Measurements from ENCODE around the gene C1QTNF5. TPM values are rescaled to one million over a fixed set of nuclear protein-coding genes. Genes with fewer than 3 reads are reported as not detected.

The C1QTNF5 gene
- total RNA-seq, 1 experiment from 2014 or later, result 0.33 TPM

DNA sequence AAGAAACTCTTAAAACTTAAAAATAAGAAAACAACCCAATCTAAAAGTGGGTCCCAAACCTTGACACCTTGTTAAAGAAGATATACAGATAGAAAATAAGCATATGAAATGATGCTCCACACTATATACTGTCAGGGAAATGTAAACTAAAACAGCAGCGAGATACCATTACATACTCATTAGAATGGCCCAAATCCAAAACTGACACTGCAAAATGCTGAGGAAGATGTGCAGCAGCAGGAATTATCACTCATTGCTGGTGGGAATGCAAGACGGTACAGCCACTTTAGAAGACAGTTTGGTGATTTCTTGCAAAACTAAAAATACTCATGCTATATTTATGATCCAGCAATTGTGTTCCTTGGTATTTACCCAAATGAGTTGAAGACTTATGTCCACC is 11.4 kb downstream of the C1QTNF5 start:
- no peak overlapping the region for H4K5ac ChIP-seq (ENCODE audit: insufficient read length, low read depth, low read length)
- no peaks in the 10 kb centered on the region for H3K79me1 ChIP-seq (ENCODE audit: insufficient read depth, low read depth, low read length, poor library complexity, severe bottlenecking)
- H3K79me2 ChIP-seq (ENCODE audit: insufficient read depth, low read length), result no peaks in the 10 kb centered on the region
- WGBS (ENCODE audit: extremely low coverage, insufficient read length, low lambda C conversion rate), result no CpG with 5 or more reads among the region's 2 CpGs
- no peak overlapping the region for H3K4me2 ChIP-seq (ENCODE audit: insufficient read depth, insufficient read length, low read length)
- no peak overlapping the region for H2AK5ac ChIP-seq (ENCODE audit: insufficient read length, low read length)
- no peak overlapping the region for H3K4ac ChIP-seq (ENCODE audit: low read depth, low read length)
- H4K8ac ChIP-seq (replicated peaks; ENCODE audit: insufficient read length, low read depth, low read length), result no peak overlapping the region
- H3K14ac ChIP-seq (ENCODE audit: insufficient read depth, low read length), result no peak overlapping the region
- no peaks in the 10 kb centered on the region for H4K20me1 ChIP-seq (ENCODE audit: control insufficient read depth, insufficient read depth, insufficient read length)
- H2BK15ac ChIP-seq (ENCODE audit: low read depth, low read length), result no peak overlapping the region
- no peak overlapping the region for H3K18ac ChIP-seq (ENCODE audit: insufficient read length, low read depth, low read length)
- no peak overlapping the region for H4K91ac ChIP-seq (ENCODE audit: insufficient read length, low read depth, low read length)
- Mint-ChIP-seq H3K27ac (no peak overlapping the region), H3K4me3 (no peak overlapping the region), H3K27me3 (ENCODE audit: low read depth) (no peaks in the 10 kb centered on the region; the same call in 1 of the 2 replicates), H3K4me1 (peaks cover 11 to 24% of the 10 kb centered on the region in 2 experiments), H3K9me3 (no peaks in the 10 kb centered on the region), H3K36me3 (ENCODE audit: insufficient read depth in 1 of 3, low read depth in 3 of 3) (no peaks in the 10 kb centered on the region)
- no peak overlapping the region for H3K23ac ChIP-seq (ENCODE audit: insufficient read length, low read depth, low read length)
- no peaks in the 10 kb centered on the region for H3K27me3 ChIP-seq (ENCODE audit: insufficient read depth, low read length)
- H2BK20ac ChIP-seq (ENCODE audit: low read depth, low read length, poor library complexity, severe bottlenecking), result no peak overlapping the region
- no peak for DNase-seq
- H3K56ac ChIP-seq (ENCODE audit: insufficient read length, low read depth, low read length), result no peak overlapping the region
- no peaks in the 10 kb centered on the region for H3K9me3 ChIP-seq (ENCODE audit: control insufficient read depth, low read depth, low read length)
- no peaks in the 10 kb centered on the region for H3K4me1 ChIP-seq (ENCODE audit: insufficient read depth, low read length)
- no peak overlapping the region for H3T11ph ChIP-seq (ENCODE audit: low read length)
- no peaks in the 10 kb centered on the region for H3K23me2 ChIP-seq (ENCODE audit: insufficient read length, low read depth, low read length, poor library complexity, severe bottlenecking)
- no peak overlapping the region for H3K27ac ChIP-seq (ENCODE audit: insufficient read length, low read depth, low read length)
- no peak overlapping the region for H2BK5ac ChIP-seq (ENCODE audit: insufficient read length, low read length)
- TF ChIP-seq, protein P1, sequence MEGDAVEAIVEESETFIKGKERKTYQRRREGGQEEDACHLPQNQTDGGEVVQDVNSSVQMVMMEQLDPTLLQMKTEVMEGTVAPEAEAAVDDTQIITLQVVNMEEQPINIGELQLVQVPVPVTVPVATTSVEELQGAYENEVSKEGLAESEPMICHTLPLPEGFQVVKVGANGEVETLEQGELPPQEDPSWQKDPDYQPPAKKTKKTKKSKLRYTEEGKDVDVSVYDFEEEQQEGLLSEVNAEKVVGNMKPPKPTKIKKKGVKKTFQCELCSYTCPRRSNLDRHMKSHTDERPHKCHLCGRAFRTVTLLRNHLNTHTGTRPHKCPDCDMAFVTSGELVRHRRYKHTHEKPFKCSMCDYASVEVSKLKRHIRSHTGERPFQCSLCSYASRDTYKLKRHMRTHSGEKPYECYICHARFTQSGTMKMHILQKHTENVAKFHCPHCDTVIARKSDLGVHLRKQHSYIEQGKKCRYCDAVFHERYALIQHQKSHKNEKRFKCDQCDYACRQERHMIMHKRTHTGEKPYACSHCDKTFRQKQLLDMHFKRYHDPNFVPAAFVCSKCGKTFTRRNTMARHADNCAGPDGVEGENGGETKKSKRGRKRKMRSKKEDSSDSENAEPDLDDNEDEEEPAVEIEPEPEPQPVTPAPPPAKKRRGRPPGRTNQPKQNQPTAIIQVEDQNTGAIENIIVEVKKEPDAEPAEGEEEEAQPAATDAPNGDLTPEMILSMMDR (conservative IDR thresholded peaks at IDR 0.05), result no peak
- H2AFZ ChIP-seq (ENCODE audit: low read length), result no peak overlapping the region
- H2BK120ac ChIP-seq (ENCODE audit: low read depth, low read length, poor library complexity, severe bottlenecking), result no peak overlapping the region
- H3K9ac ChIP-seq (ENCODE audit: extremely low read depth, insufficient read length, low read length), result no peak overlapping the region
- no peak overlapping the region for H2BK12ac ChIP-seq (ENCODE audit: insufficient read length, low read depth, low read length)

Data from H9 (cell line).